Gastroesophageal sphincter (tissue), 4 donors: Measurements from ENCODE around the gene TJP3. TPM values are rescaled to one million over a fixed set of nuclear protein-coding genes. Genes with fewer than 3 reads are reported as not detected.

ENCODE experiments used
- ATAC-seq: fragments of 150-250 bp; one replicate; pipeline ENCODE4 v1.9.1; 2016; ENCODE audit warnings: mild to moderate bottlenecking, moderate library complexity
- H3K27ac ChIP-seq, 4 donors: fragments of 200-600 bp; sonication (generic) in 3 of 4; 1 replicate in 3 of 4; 2 replicates in 1 of 4; pipeline ENCODE4 v1.5.1; 2016 to 2019
- H3K27me3 ChIP-seq: fragments of 200-600 bp; sonication (generic); one replicate; pipeline ENCODE4 v1.5.1; 2019
- H3K36me3 ChIP-seq, 2 donors: fragments of 200-600 bp; sonication (generic); one replicate each; pipeline ENCODE4 v1.5.1; 2019; ENCODE audit warnings: control low read depth in 1 of 2
- H3K4me1 ChIP-seq, 3 donors: fragments of 200-600 bp; sonication (generic); 1 replicate in 2 of 3; 2 replicates in 1 of 3; pipeline ENCODE4 v1.5.1; 2016 to 2019; ENCODE audit warnings: control low read depth in 2 of 3
- H3K4me3 ChIP-seq, 2 donors: fragments of 200-600 bp; sonication (generic); one replicate each; pipeline ENCODE4 v1.5.1; 2019; ENCODE audit warnings: mild to moderate bottlenecking in 1 of 2, moderate library complexity in 1 of 2
- H3K9me3 ChIP-seq, 3 donors: fragments of 200-600 bp; sonication (generic); one replicate each; pipeline ENCODE4 v1.5.1; 2017 to 2019; ENCODE audit warnings: control low read depth in 2 of 3
- EP300 ChIP-seq: sonication (generic); formaldehyde crosslinking; IDR thresholded peaks from one replicate; pipeline ENCODE4 v1.6.1; 2017; ENCODE audit warnings: antibody characterized with exemption, mild to moderate bottlenecking
- POLR2A ChIP-seq, 2 donors: fragments of 450-650 bp; IDR thresholded peaks; one replicate each; pipeline ENCODE4 v1.6.1; 2017; ENCODE audit warnings: antibody characterized with exemption in 2 of 2, mild to moderate bottlenecking in 2 of 2, moderate library complexity in 1 of 2
- POLR2AphosphoS5 ChIP-seq: sonication (generic); formaldehyde crosslinking; IDR thresholded peaks from one replicate; pipeline ENCODE4 v1.6.1; 2017; ENCODE audit warnings: antibody characterized with exemption
- WGBS, 2 donors: methylation state at CpG; one replicate each; pipeline ENCODE4 v1.1.5; 2018; ENCODE audit warnings: low coverage in 1 of 2; 5-methylcytosine and 5-hydroxymethylcytosine counted together
- total RNA-seq, 4 donors: library from RNA; depleted of rRNA; stranded (reverse); fragments of >200 nt; gene quantifications; one replicate each; pipeline ENCODE4 v1.1.0, GENCODE V29; 2016
- TF ChIP-seq, protein P1 (sequence below), 4 experiments: fragments of 200-600 bp in 2 of 4; fragments of 450-650 bp in 2 of 4; sonication (generic) in 1 of 4; IDR thresholded peaks; one replicate each; pipeline ENCODE4 v1.5.1; 2017 to 2019; ENCODE audit warnings: antibody characterized with exemption in 4 of 4, mild to moderate bottlenecking in 2 of 4, moderate library complexity in 2 of 4

Gene TJP3
- total RNA-seq, 4 donors from 2014 or later: 0.78 to 3.6 TPM; not detected in 2

DNA sequence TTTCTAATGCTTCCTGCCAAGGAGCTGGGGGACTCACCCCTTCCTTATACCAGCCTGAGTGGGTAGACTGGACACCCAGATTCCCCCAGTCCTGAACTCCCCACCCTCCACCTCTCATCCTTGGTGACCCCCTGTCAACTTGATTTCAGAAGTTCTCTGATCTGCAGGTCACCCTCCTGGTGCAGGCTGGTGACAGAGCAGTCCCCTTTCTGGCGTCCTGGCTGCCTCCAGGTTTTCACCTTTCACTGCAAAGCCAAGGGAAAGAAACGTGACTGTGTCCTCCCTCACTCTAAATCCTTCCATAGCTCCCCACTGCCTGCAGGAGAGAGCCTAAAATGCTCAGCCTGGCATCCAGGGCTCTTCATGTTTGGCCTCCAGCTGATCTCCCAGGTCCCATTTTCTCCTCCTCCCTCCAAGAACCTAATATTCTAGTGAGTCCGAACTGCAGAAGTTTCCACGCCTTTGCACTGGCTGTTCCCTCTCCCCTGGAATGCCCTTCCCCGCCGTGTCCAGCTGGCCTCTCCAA is 82.1 kb downstream of the TJP3 start:
- Histone ChIP-seq H3K36me3 (no peaks in the 10 kb centered on the region), H3K4me3 (no peak overlapping the region), H3K9me3 (peaks cover 0 to 8% (median 0%) of the 10 kb centered on the region in 3 donors), H3K4me1 (peaks cover 0 to 9% (median 0%) of the 10 kb centered on the region in 3 donors), H3K27ac (no peak overlapping the region), H3K27me3 (peaks cover 43% of the 10 kb centered on the region)
- TF ChIP-seq, protein P1, sequence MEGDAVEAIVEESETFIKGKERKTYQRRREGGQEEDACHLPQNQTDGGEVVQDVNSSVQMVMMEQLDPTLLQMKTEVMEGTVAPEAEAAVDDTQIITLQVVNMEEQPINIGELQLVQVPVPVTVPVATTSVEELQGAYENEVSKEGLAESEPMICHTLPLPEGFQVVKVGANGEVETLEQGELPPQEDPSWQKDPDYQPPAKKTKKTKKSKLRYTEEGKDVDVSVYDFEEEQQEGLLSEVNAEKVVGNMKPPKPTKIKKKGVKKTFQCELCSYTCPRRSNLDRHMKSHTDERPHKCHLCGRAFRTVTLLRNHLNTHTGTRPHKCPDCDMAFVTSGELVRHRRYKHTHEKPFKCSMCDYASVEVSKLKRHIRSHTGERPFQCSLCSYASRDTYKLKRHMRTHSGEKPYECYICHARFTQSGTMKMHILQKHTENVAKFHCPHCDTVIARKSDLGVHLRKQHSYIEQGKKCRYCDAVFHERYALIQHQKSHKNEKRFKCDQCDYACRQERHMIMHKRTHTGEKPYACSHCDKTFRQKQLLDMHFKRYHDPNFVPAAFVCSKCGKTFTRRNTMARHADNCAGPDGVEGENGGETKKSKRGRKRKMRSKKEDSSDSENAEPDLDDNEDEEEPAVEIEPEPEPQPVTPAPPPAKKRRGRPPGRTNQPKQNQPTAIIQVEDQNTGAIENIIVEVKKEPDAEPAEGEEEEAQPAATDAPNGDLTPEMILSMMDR (IDR thresholded peaks at IDR 0.05): no peak
- no peak for TF ChIP-seq POLR2AphosphoS5
- TF ChIP-seq EP300: no peak
- no peak for TF ChIP-seq POLR2A (IDR thresholded peaks at IDR 0.05)
- no peak for ATAC-seq
- 61 to 70% methylated on average over 2 to 6 of the region's 6 CpGs for WGBS, 2 donors

GRCh38 chr19:3790941-3791340 is 82.8 kb downstream of the TJP3 start:
- ATAC-seq: no peak
- no peak for TF ChIP-seq POLR2A (IDR thresholded peaks at IDR 0.05)
- no peak for TF ChIP-seq EP300
- no peak for TF ChIP-seq POLR2AphosphoS5
- TF ChIP-seq, protein P1 (IDR thresholded peaks at IDR 0.05): no peak
- Histone ChIP-seq H3K4me3 (no peak overlapping the region), H3K27me3 (peaks cover 37% of the 10 kb centered on the region), H3K9me3 (peaks cover 0 to 9% (median 0%) of the 10 kb centered on the region in 3 donors), H3K4me1 (peaks cover 0 to 2% (median 0%) of the 10 kb centered on the region in 3 donors), H3K27ac (no peak overlapping the region), H3K36me3 (no peaks in the 10 kb centered on the region)
- 72 to 86% methylated on average over 5 to 7 of the region's 7 CpGs for WGBS, 2 donors

GRCh38 chr19:3792114-3792513 is 83.9 kb downstream of the TJP3 start:
- ATAC-seq: no peak
- Histone ChIP-seq H3K27me3 (peaks cover 25% of the 10 kb centered on the region), H3K4me1 (no peaks in the 10 kb centered on the region), H3K27ac (no peak overlapping the region), H3K4me3 (no peak overlapping the region), H3K9me3 (peaks cover 0 to 20% (median 0%) of the 10 kb centered on the region in 3 donors), H3K36me3 (no peaks in the 10 kb centered on the region)
- TF ChIP-seq EP300 (no peak), POLR2A (IDR thresholded peaks at IDR 0.05) (no peak), POLR2AphosphoS5 (no peak)
- TF ChIP-seq, protein P1 (IDR thresholded peaks at IDR 0.05): no peak
- 62 to 64% methylated on average over 3 of the region's 3 CpGs for WGBS, 2 donors

DNA sequence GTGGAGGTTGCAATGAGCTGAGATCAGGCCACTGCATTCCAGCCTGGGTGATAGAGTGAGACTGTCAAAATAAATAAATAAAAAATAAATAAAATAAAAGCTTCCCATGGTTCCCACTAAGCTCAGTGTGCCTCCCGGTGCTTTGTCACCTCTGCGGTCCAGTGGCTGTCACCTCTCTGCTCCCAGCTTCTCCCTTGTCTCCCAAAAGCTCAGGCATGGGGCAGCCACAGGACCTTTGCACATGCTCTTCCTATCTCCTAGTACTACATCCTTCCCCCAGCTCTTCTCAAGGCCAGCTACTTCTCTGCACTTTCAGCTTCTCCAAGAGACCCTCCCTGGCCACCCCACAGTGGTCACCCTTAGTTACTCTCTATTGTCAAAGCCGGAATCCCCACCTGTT is 85.6 kb downstream of the TJP3 start:
- Histone ChIP-seq H3K27ac (no peak overlapping the region), H3K4me1 (no peaks in the 10 kb centered on the region), H3K4me3 (no peak overlapping the region), H3K36me3 (no peaks in the 10 kb centered on the region), H3K9me3 (peaks cover 0 to 21% (median 0%) of the 10 kb centered on the region in 3 donors), H3K27me3 (peaks cover 36% of the 10 kb centered on the region)
- ATAC-seq: no peak
- 78 to 83% methylated on average over 2 to 3 of the region's 3 CpGs for WGBS, 2 donors
- TF ChIP-seq EP300: no peak

DNA sequence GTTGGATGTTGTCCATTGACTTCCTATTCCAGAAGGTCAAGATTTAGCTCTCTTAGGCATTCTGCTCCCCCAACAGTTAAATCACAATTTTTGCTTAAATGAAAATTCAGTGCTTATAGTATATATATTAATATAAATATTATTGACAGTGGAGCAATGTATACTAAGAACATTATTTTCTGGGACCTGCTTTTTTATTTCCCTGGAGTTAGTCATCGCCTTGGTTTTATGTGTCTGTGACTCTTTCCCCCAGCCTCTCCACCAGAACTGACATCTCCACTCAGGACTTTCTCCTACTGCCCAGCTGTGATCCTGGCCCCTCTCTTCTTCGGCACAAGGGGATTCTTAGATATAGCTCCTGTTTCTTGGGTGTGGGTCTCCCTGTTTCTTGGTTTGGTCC is 88.2 kb downstream of the TJP3 start:
- Histone ChIP-seq H3K4me3 (no peak overlapping the region), H3K36me3 (no peaks in the 10 kb centered on the region), H3K9me3 (peaks cover 0 to 13% (median 0%) of the 10 kb centered on the region in 3 donors), H3K4me1 (peaks cover 0 to 7% (median under 1%) of the 10 kb centered on the region in 3 donors), H3K27me3 (peaks cover 45% of the 10 kb centered on the region), H3K27ac (no peak overlapping the region)
- no peak for ATAC-seq
- TF ChIP-seq, protein P1 (IDR thresholded peaks at IDR 0.05): no peak
- TF ChIP-seq POLR2A (IDR thresholded peaks at IDR 0.05) (no peak), POLR2AphosphoS5 (no peak), EP300 (no peak)
- WGBS, 2 donors: 87 to 100% methylated on average over 1 to 2 of the region's 2 CpGs
